COR-L47 (cell line): ENCODE measurements around the gene ASB2.
A peak's percentile ranks its signal among the peaks of the same experiment; 100 is the strongest.

Experiments
- DNase-seq: peaks from one replicate; lab custom pipeline; 2025; lab: John Stamatoyannopoulos, UW

Gene ASB2

DNA sequence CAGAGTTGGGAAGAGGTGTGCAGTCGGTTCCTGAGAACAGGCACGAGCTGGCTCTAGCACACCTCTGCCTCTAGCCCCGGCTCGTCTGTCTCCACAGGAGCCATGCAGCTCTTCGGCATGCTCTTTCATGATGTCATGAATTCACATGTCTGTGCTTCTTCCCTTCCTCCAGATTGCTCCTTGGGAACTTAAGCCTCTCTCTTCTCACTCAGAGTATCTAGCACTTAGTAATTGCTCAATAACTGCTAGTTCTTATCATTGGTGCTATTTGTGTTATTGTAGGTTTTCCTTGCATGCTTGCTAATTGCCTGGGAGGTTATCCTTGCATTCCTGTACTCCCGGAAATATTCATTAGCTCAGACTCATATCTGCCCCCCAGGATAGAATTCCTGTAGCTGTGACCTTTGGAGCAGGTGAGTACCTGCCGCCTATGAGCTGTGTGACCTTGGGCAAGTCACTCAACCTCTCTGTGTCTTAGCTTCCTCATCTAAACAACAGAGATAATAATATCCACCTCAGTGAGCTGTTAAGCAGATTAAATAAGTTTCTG, 29.8 kb downstream of the ASB2 start:
- no peak for DNase-seq

DNA sequence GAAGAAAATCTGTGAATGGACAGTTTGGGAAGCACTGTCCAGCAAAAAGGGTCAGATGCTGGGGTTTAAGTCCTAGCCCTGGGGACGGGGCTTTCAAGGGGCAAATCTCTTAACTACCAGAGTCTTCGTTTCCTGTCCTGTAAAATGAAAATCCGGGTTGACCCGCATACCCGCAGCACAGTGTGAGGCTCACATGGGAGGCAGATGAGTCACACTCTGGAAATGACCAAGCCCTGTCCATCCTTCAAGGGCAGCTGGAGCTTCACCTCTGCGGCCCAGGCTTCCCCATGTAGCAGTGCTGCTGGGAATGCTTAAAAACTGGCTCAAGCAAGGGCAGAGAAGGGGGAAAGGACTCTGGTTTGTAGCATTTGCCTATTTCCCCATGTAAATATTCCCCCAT, 30.3 kb downstream of the ASB2 start:
- DNase-seq = no peak

GRCh38 chr14:93945070-93945399, 31.3 kb downstream of the ASB2 start:
- DNase-seq = no peak

DNA sequence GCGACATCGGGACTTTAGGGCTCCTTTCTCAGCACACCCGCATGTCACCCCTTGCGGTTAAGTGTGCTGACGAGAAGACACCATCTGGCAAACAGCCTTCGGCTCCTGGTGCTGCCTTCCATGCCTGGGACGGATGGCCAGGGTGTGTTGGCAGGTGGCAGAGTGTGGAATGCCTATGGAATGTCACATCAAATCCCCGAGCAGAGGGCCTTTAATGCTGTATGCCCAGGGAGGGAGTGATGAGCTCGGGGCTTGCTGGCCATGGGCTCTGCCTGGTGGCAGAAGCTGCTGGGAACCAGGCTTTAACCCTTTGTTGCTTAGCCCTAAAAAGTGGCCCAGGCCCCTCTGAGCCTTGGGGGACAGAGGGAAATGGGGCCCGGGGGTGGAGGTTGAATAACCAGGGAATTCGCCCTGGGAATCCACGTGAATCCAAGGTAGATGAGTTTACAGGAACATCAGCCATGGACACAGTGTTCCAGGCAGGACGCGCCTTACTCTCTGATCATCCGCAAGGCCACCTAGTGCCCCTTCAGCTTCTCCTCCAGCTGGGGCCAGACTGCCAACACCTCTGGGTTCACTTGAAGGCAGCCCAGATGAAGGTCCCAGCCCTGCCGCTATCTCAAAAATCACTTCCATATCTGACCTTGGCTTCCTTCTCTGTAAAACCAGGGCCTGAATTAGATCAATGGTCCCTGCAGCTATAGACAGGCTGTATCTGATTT, 31.9 kb downstream of the ASB2 start:
- DNase-seq = no peak

DNA sequence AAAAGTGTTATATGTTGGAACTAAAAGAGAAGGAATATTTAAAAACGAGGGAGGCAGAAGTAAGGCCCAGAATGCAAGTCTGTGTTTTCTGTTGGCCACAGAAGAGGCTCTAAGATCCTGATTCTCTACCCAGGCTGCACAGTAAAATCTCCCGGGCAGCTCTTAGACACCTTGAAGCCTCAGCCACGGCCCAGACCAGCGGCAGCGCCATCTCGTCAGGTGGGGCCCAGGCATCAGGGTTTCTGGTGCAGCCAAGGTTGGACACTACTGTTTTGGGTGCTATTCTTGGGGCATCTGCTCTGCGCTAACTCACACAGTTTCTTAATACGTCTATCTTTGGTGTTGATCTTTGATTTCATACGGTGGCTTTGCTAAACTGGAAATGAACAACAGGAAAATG, 32.4 kb downstream of the ASB2 start:
- no peak for DNase-seq

DNA sequence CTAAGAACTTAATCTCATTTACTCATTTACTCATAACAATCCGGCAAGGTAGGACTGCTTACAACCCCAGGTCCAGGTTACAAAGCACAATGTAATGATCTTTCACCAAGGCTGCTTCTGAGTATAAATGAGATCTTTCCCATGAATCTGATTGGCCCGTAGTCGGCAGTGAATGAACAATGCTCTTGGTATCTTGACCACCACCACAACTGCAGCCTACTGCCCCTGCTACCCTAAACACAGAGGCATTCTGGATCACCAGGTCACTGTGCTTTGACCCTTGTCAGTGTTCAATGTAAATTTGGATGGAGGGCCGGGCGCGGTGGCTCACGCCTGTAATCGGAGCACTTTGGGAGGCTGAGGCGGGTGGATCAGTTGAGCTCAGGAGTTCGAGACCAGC, 33.3 kb downstream of the ASB2 start:
- DNase-seq = no peak

DNA sequence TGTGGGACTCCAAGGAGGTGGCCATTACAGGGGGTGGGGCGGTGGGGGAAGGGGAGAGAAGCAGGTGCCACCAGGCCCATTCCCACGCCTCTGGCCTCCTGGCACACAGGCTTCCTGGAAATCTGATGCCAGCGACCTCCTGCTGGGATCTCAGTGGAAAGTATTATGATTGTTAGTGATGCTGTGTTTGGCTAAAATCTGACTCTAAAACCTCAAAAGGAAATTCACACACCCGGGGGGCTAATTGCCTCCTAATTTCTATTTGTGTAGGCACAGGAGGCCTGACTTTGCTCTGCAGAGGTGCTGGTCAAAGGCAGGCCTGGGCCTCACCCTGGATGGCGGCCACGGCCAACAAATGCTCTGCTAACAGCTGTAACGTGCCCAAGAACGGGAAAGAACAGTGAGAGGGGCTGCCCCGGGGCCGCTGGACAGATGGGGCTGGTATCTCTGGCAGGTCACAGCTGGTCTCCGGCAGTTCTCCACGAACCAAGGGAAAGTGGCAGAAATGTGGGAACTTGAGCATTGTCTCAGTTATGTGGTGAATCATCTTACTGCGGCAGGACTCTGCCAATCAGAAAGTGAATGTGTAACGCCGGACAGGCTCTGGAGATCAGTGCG, 35.0 kb downstream of the ASB2 start:
- peak; percentile 99 for DNase-seq

GRCh38 chr14:93940437-93940836, 35.9 kb downstream of the ASB2 start:
- no peak for DNase-seq

DNA sequence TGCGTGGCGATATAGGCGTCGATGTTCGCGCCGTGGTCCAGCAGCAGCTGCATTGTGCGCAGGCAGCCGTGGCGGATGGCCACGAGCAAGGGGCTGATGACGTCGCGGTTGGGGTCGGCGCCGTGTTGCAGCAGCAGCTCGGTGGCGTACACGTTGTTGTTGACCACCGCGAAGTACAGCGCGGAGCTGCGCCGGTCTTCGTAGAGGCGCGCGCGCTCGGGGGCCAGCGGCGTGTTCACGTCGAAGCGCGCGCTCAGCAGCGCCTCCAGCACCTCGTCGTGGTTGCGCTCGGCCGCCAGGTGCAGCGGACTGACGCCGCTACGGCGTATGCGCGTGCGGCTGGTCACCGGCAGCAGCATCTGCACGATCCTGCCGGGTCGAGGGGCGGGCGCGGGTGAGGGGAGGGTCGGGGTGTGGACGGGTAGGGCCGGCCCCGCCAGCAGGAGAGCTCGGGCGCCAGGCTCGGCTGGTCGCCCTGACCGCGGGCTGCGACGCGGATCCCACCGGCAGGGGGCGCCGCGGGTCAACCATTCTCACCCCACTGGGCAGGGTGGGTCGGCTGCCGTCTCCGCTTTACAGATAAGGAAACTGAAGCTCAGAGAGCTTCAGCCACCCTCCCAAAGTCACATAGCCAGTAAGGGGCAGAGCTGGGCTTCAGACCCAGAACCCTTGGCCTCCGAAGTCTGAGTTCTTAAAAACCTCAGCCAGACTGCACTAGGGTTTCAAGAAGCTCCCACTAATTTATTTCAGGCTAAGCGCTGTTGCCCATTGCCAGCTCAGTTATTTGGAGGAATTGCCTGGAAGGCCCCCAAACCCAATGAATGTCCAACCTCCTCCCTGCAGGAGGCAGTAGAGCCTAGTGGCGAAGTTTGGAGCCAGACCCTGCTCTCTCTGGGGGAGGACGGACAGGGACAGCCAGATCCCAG, 36.8 kb downstream of the ASB2 start:
- DNase-seq = peak; percentile 81

DNA sequence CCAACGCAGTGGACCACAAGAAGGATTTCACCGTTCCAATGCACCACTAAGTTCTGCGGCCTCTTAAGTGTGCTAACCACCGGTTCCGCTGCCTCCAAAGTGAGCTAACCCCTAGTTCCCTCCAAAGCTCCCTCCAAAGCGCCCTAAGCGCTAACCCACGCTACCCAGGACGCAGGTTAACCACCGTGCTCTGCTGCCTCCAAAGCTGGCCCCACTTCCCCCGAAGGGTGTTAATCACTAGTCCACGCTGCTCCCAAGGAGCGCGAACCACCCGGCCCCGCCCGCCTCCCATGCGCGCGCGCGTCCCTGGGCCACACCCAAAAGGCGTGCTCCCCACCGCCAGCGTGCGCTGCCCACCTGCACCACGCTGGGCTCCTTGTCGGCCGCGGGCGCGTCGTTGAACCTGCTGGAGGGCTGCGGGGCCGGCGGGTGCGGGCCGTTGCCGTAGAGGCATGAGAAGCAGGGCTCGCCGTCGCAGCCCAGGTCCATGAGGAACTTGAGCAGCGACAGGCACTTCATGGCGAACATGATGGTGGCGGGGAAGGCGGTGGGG, 37.5 kb downstream of the ASB2 start:
- DNase-seq = no peak

DNA sequence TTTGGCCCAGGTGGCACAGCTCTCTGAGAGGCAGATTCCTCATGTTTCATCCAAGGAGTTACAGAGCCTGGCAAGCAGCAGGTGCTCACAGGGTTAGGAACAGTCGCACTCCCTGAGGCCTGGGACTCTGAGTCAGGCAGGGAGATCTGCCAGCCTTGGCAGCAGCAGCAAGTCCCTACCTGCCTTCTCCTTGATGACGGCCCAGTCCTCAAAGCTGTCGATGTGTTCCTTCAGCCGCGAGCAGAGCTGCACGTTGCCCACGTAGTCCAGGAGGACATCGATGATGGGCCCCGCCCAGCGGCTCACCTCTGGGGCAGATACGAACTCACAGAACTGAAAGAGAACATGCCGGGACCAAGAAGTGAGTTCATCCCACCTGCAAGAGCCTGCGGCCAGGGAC, 38.9 kb downstream of the ASB2 start:
- DNase-seq = no peak

DNA sequence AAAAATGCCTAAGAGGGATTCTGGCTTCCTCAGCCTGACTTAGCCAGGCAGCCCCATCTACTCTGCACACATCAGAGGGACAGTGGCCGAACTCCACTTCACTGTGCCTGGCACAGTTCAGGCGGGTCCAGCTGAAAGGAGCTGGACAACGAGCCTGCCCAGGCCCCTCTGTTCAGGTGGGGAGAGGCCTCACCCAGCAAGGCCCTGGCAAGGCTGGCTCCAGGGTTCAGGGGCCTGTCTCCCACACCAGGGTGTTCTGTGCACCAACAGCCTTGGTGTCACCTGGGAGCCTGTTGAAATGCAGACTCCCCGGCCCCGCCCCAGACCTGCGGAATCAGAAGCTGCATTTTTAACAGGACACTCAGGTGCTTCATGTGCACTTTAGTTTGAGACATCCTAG, 39.4 kb downstream of the ASB2 start:
- no peak for DNase-seq

- peak; percentile 50 for DNase-seq
These were observed 40.1 kb downstream of the ASB2 start for GRCh38 chr14:93936245-93936644.

DNA sequence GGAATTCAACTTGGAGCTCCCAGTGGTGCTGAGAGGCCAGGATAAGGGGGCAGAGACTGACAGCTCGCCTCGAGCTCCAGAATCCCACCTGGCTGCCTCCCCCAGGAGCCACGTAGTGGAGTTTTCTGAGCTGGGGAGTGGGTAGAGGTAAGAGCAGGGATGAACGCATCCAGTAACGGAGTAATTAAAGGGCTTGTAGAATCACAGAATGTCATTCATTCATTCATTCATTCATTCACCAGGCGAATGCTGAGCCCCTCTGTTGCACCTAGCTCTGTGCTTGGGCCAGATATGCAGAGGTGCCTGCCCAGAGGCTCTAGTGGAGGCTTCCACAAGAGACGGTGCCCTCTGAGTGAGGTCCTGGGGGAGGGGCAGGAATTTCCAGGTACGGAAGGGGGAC, 41.2 kb downstream of the ASB2 start:
- DNase-seq = no peak

- DNase-seq = no peak
These were observed 43.7 kb downstream of the ASB2 start for GRCh38 chr14:93932642-93933041.

GRCh38 chr14:93930989-93931307, 45.4 kb downstream of the ASB2 start:
- no peak for DNase-seq

GRCh38 chr14:93930296-93930988, 45.9 kb downstream of the ASB2 start:
- DNase-seq = no peak

DNA sequence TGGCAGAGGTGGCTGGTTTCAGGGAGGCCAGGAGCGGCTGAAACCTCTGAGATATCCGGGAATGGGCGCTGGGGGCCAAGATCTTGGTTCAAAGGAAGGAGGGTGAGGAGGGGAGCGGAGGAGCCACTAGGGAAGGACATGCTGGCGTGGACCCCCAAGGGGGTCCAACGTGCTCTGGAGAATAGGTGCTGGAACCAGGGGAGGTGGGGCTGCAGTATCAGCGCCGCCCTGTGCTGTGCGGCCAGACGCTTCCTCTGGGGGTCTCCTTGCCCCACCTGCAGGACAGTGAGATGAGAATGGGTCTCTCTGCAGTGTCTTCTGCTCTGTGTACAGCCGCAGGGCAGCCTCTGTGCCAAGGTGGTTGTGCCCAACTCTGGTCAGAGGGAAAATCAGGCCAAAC, 46.7 kb downstream of the ASB2 start:
- no peak for DNase-seq

DNA sequence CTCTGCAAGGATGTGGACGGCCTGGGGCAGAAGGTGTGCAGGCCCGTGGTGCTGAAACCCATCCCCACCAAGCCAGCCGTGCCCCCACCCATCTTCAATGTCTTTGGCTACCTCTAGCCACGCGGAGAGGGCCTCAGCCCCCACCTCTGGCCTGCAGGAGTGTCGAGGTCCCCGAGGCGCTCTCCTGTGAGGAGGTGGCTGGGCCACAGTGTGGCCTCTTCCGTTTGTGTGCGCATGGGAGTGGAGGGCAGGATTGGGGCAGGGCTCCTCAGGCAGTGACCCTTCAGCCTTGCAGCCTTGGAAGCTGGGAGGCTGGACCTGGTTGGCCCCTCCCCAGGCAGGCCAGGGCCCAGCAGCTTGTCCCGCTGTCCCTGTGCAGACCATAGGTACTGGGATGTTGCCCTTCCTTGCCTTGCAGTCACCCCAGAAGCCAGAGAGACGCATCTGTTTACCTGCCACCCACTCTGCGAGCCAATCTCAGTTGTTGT, 47.3 kb downstream of the ASB2 start:
- DNase-seq = no peak

- DNase-seq = no peak
These were observed 48.0 kb downstream of the ASB2 start for GRCh38 chr14:93928184-93929047.

GRCh38 chr14:93927800-93928145, 48.6 kb downstream of the ASB2 start:
- DNase-seq = no peak
